Suppressor macrophage treated with lipopolysaccharide for 4 hours (primary cell): ENCODE measurements around the gene TEX55.
"Not testable (repeated sequence)": the region's sequence is repeated elsewhere in the genome, so short reads cannot be mapped to it uniquely, and the experiment has no call there.

Experiments used
- DNase-seq: peaks from one replicate; pipeline ENCODE4 v3.0.0-alpha.2; 2020

The TEX55 gene

DNA sequence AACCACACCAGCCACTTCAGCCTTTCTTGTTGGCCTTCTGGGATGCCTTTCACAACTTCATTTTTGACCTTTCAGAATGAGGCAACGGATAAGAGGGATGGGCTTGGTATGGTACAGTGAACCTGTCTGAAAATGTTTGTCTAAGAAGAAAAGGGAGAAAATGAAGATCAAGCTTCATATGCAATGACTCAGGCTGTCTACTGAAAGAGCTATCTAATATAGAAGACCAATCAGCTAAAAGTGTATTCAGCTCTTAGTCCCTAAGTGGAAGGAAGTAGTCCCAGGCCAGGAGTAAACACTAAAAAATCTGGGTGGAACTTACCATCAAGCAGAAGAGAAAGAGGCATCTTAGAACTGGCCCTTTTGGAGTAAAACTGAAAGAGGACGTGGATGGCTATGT, 15.3 kb downstream of the TEX55 start:
- DNase-seq = no peak

DNA sequence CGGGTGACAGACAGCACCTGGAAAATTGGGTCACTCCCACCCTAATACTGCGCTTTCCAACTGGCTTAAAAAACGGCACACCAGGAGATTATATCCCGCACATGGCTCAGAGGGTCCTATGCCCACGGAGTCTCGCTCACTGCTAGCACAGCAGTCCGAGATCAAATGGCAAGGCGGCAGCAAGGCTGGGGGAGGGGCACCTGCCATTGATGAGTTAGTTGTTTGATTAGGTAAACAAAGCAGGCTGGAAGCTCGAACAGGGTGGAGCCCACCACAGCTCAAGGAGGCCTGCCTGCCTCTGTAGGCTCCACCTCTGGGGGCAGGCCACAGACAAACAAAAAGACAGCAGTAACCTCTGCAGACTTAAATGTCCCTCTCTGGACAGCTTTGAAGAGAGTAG, 18.8 kb downstream of the TEX55 start:
- not testable (repeated sequence) for DNase-seq

DNA sequence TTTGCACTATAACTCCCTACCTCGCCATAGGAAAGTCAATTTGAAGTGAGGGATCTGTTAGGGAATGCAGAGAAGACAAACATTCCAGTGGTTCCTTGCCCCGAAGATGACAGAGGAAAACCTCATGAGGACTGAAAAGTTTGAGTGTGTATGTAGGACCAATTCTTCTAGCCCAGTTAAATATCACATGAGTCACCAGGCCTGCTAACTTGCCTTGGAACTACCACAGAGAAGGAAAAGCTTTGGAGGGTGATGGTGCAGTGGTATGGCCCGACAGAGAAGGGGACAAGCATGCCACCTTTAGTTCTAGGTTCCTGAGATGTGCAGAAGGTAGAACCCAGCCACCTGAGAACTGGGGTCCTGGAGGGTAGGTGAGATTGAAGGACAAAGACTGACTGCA, 24.9 kb downstream of the TEX55 start:
- DNase-seq = no peak

DNA sequence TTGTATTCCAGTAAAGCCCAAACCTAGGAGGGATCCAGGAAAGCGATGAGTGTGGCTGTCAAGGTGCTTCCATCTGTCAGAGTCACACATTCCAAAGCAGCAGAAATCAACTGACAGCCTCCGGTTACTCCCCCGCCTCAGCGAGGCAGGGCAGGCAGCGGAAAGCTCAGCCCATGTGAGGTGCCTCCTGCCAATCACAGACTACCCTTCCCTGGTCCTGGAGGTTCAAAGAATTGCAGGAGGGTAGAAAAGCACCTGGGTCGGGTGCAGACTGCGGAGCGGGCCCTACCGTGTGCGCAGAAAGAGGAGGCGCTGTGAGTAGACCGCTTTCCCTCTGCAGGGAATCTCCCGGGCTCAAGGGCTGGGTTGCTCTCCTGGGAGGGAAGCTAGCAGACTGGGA, 27.4 kb downstream of the TEX55 start, which contains the start of gene UPK1B:
TSS of gene UPK1B (plus strand) at position 274 of the 400 bp plus-strand sequence. CDS start 13,144 bp downstream, outside the sequence.
- no peak for DNase-seq

- no peak for DNase-seq
Observed at GRCh38 chr3:119175872-119176756, 30.1 kb downstream of the TEX55 start.

GRCh38 chr3:119176778-119177177, 30.8 kb downstream of the TEX55 start:
- no peak for DNase-seq

DNA sequence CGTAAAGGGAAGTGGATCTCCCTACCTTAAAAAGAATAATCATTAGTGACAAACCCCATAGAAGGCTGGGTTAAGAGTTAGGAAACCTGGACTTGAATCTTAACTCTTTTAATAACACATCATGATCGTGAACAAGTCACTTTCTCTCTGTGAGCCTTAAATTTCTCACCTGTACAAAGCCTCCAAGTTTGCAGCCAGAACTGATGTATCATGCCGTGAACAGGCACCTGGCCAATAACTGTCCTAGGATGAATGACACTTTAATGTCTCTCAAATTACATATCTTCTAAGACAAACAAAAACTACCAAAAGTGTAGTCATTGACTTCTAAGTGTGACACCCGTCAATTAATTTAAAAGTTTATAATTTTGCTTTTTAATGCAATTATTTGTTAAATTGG, 31.4 kb downstream of the TEX55 start:
- no peak for DNase-seq

- DNase-seq = no peak
Observed at GRCh38 chr3:119181765-119182164, 35.8 kb downstream of the TEX55 start.

DNA sequence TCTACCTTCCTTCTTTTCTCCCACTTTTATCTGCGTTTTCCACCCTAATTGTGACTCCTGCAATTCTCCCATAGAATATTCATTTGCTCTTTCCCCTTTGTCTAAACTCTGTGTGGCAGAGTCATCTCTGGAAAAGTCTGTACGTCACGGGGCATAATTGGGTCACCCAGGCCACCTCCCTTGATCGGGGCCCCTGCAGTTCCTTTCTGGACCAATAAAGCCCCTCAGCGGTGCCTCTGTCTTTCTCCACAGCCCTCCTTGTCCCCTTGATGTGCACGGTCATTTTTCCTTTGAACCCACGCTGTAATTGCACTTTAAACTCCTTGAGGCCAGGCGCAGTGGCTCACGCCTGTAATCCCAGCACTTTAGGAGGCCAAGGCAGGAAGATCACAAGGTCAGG, 38.1 kb downstream of the TEX55 start:
- DNase-seq = no peak

DNA sequence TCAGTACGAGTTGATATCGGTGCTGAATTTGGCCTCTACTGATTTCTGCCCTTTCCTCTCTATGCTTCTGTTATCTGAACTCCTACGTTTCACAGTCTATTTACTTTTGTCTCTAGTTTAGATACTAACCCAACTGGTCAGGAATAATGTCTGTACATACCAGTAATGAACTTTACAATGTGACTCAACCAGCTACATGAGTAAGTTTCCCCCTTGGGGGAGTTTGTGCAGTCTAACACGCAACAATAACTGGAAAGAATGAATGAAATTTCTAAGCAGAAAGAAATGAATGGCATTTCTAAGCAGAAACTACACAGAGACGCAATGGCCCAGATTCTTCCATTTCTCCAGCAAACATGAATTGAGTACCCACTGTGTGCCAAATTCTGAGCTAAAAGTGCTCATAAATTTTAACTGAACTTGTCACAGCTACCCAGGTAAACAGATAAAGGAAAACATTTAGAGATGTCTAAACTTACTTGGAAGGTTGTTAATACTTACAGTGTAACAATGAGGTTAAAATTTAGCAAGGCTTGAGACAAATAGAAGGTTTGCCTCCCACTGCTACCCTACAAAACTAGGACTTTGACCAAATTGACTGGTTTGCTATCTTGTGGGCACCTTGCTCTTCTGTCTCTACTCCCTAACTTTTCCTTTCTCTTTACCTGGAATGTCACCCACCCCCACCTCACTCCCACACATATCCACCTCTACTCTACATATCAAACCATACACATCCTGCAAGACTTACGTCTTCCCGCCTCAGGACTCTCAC, 39.0 kb downstream of the TEX55 start:
- no peak for DNase-seq

GRCh38 chr3:119187266-119187665, 41.3 kb downstream of the TEX55 start:
- no peak for DNase-seq

GRCh38 chr3:119191800-119192199, 45.8 kb downstream of the TEX55 start:
- no peak for DNase-seq

GRCh38 chr3:119194237-119195150, 48.5 kb downstream of the TEX55 start:
- DNase-seq = no peak

DNA sequence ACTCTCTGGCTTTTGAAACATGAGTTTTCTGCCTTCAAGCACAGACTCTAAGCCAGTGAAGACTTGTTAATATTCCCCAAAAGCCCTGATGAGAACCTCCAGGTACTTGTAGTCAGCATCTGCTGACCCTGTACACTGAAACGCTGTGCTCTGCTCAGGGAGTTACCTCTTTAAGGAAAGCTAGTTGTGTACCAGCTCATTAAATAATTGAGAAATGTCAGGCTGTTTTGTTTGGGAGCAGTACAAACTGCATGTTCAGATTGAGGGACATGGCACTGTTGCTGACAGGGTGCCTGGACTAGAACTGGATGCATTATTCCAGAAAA, 49.1 kb downstream of the TEX55 start:
- DNase-seq = no peak

GRCh38 chr3:119195911-119196310, 49.9 kb downstream of the TEX55 start:
- DNase-seq = no peak
